GM23338 (cell line): ENCODE data around the gene DCAF4. TPM values are rescaled to one million over a fixed set of nuclear protein-coding genes. Genes with fewer than 3 reads are reported as not detected.

ENCODE experiments used
- ATAC-seq: fragments of 200-7000 bp; cut with Tn5 transposase; 3 replicates; pipeline ENCODE4 v1.9.1; 2020
- DNase-seq: peaks from one replicate; pipeline ENCODE4 v3.0.0-alpha.2; 2015; ENCODE audit warnings: low spot score
- H2AFZ ChIP-seq: fragments of 200-600 bp; sonication (generic); 2 replicates; pipeline ENCODE4 v1.8.0; 2016; ENCODE audit warnings: antibody characterized with exemption, mild to moderate bottlenecking, moderate library complexity
- H3F3A ChIP-seq: fragments of 200-600 bp; sonication (generic); replicated peaks from 2 replicates; pipeline ENCODE4 v1.8.0; 2017; ENCODE audit warnings: antibody characterized with exemption, mixed run types, low read depth
- H3K27ac ChIP-seq: fragments of 200-600 bp; sonication (generic); 2 replicates; pipeline ENCODE4 v1.6.1; 2016; ENCODE audit warnings: low read depth
- H3K27me3 ChIP-seq: fragments of 200-600 bp; sonication (generic); 2 replicates; pipeline ENCODE4 v1.8.0; 2016; ENCODE audit warnings: mild to moderate bottlenecking, mixed run types, moderate library complexity; ENCODE audit not compliant: insufficient read depth
- H3K36me3 ChIP-seq: fragments of 200-600 bp; sonication (generic); 2 replicates; pipeline ENCODE4 v1.8.0; 2016; ENCODE audit warnings: mild to moderate bottlenecking; ENCODE audit not compliant: insufficient read depth
- H3K4me1 ChIP-seq: fragments of 200-600 bp; sonication (generic); 2 replicates; pipeline ENCODE4 v1.8.0; 2016; ENCODE audit warnings: mild to moderate bottlenecking, moderate library complexity; ENCODE audit not compliant: insufficient read depth
- H3K4me2 ChIP-seq: fragments of 200-600 bp; sonication (generic); 2 replicates; pipeline ENCODE4 v1.7.1; 2017; ENCODE audit warnings: mixed run types
- H3K4me3 ChIP-seq: fragments of 200-600 bp; sonication (generic); 2 replicates; pipeline ENCODE4 v1.6.1; 2016; ENCODE audit warnings: mixed run types
- H3K79me2 ChIP-seq: fragments of 200-600 bp; sonication (generic); replicated peaks from 2 replicates; pipeline ENCODE4 v1.8.0; 2017; ENCODE audit warnings: mild to moderate bottlenecking; ENCODE audit not compliant: insufficient read depth
- H3K9me2 ChIP-seq: fragments of 200-600 bp; sonication (generic); 2 replicates; pipeline ENCODE4 v1.8.0; 2017; ENCODE audit not compliant: insufficient read depth
- H4K20me1 ChIP-seq: fragments of 200-600 bp; sonication (generic); replicated peaks from 2 replicates; pipeline ENCODE4 v1.8.0; 2017; ENCODE audit warnings: mild to moderate bottlenecking; ENCODE audit not compliant: insufficient read depth
- H3K27ac Mint-ChIP-seq: 2 replicates; pipeline ENCODE4 v1.8.0; 2020; ENCODE audit warnings: inconsistent platforms, mild to moderate bottlenecking, moderate library complexity, mixed read lengths
- H3K27me3 Mint-ChIP-seq: 3 replicates; pipeline ENCODE4 v1.8.0; 2022; ENCODE audit warnings: low read depth, mild to moderate bottlenecking, moderate library complexity, mixed read lengths, inconsistent platforms; ENCODE audit not compliant: insufficient read depth, poor library complexity
- H3K36me3 Mint-ChIP-seq: 3 replicates; pipeline ENCODE4 v1.8.0; 2021; ENCODE audit warnings: low read depth, mild to moderate bottlenecking, inconsistent platforms, moderate library complexity, mixed read lengths
- H3K4me1 Mint-ChIP-seq: 3 replicates; pipeline ENCODE4 v1.8.0; 2020; ENCODE audit warnings: mild to moderate bottlenecking, inconsistent platforms, mixed read lengths
- H3K4me3 Mint-ChIP-seq: 3 replicates; pipeline ENCODE4 v1.8.0; 2021; ENCODE audit warnings: moderate library complexity, mild to moderate bottlenecking, inconsistent platforms, mixed read lengths
- H3K9me3 Mint-ChIP-seq: 3 replicates; pipeline ENCODE4 v1.8.0; 2020; ENCODE audit warnings: moderate library complexity, mild to moderate bottlenecking, inconsistent platforms, mixed read lengths
- EZH2 ChIP-seq: fragments of 200-600 bp; sonication (generic); IDR thresholded peaks from one replicate; pipeline ENCODE4 v1.8.0; 2017; ENCODE audit warnings: antibody characterized with exemption, mild to moderate bottlenecking, low read depth; ENCODE audit not compliant: unreplicated experiment
- EZH2phosphoT487 ChIP-seq: fragments of 200-600 bp; sonication (generic); IDR thresholded peaks from one replicate; pipeline ENCODE4 v1.8.1; 2018; ENCODE audit warnings: antibody characterized with exemption; ENCODE audit not compliant: unreplicated experiment
- NANOG ChIP-seq: IDR thresholded peaks from 2 replicates; pipeline ENCODE4 v1.6.1; 2016; ENCODE audit warnings: antibody characterized with exemption, borderline replicate concordance
- POLR2AphosphoS5 ChIP-seq: IDR thresholded peaks from 2 replicates; pipeline ENCODE4 v1.6.1; 2016; ENCODE audit warnings: antibody characterized with exemption, low read depth
- ZNF114 ChIP-seq: fragments of 250-450 bp; sonication (Bioruptor Pico); IDR thresholded peaks from 2 replicates; pipeline ENCODE4 v1.5.0; 2020; ENCODE audit warnings: mild to moderate bottlenecking, moderate library complexity
- polyA plus RNA-seq: library from polyadenylated mRNA; unstranded; fragments of >200 nt; fragmentation: Nextera tagmentation; extraction: Ambion mirVana; gene quantifications from 2 replicates; pipeline ENCODE4 v1.2.1, GENCODE V29; 2016
- total RNA-seq: library from RNA; depleted of rRNA; stranded (reverse); fragments of >200 nt; shearing (Covaris generic); gene quantifications from 2 replicates; pipeline ENCODE4 v1.2.3, GENCODE V29; 2014
- TF ChIP-seq, protein P1 (sequence below), 2 experiments: fragments of 200-600 bp in 1 of 2; sonication (generic) in 1 of 2; conservative IDR thresholded peaks; 2 replicates each; pipeline versions ENCODE4 v1.5.1 to v1.6.1; 2016 to 2017; ENCODE audit warnings: antibody characterized with exemption in 2 of 2, low read depth in 2 of 2, mild to moderate bottlenecking in 2 of 2, moderate library complexity in 1 of 2
- TF ChIP-seq, protein P2 (sequence below): IDR thresholded peaks from one replicate; pipeline ENCODE4 v1.6.1; 2018; ENCODE audit warnings: antibody characterized with exemption; ENCODE audit not compliant: unreplicated experiment
- TF ChIP-seq, protein P3 (sequence below): IDR thresholded peaks from 2 replicates; pipeline ENCODE4 v1.6.1; 2016; ENCODE audit warnings: antibody characterized with exemption
- TF ChIP-seq, protein P4 (sequence below): fragments of 250-450 bp; sonication (Bioruptor Pico); IDR thresholded peaks from 2 replicates; pipeline ENCODE4 v1.5.0; 2020; ENCODE audit warnings: mild to moderate bottlenecking, moderate library complexity

The DCAF4 gene
- total and polyA plus RNA-seq, 2 experiments from 2014 or later, result 17.5 to 39.3 TPM

DNA sequence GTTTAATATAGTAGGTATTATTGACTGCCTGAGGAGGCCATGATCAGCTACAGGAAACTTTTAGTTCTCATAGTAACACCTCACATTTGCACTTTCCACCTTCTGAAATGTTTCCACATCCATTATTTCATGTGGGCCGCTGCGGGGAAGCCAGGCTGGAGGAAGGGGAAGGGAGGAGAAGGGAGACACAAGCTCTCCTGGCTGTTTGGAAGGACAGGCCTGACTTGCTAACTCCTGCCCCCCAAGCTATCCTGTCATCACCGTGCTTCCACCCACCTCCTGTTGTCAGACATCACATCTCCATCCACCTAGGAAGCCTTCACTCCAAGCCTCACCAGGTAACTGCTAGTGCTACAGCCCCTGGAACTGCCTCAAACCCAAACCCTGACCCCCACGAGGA, 41.9 kb upstream of the DCAF4 start:
- H3K27ac ChIP-seq, result no peak overlapping the region

More for the DNA sequence above, 41.9 kb upstream of the DCAF4 start:
- H3K36me3 ChIP-seq, result no peaks in the 10 kb centered on the region
- Mint-ChIP-seq H3K9me3 (peaks cover 15% of the 10 kb centered on the region; the same call in 2 of the 3 replicates), H3K27me3 (peaks cover 6% of the 10 kb centered on the region), H3K4me3 (no peak overlapping the region), H3K27ac (no peak overlapping the region), H3K36me3 (peaks cover 4% of the 10 kb centered on the region; the same call in 2 of the 3 replicates), H3K4me1 (peaks cover 33% of the 10 kb centered on the region)
- H3K79me2 ChIP-seq, result no peaks in the 10 kb centered on the region
- no peaks in the 10 kb centered on the region for H3F3A ChIP-seq
- no peaks in the 10 kb centered on the region for H4K20me1 ChIP-seq
- 0 out of 2 replicates have a peak, but pooled peaks cover 13% of the 10 kb centered on the region for H3K9me2 ChIP-seq
- H3K4me1 ChIP-seq, result peaks cover 24% of the 10 kb centered on the region
- no peak for DNase-seq
- H3K4me3 ChIP-seq, result no peak overlapping the region
- peaks cover under 1% of the 10 kb centered on the region; the same call in 1 of the 2 replicates for H3K27me3 ChIP-seq
- TF ChIP-seq EZH2phosphoT487 (no peak), EZH2 (no peak), NANOG (no peak), ZNF114 (CRISPR knock-in tag) (no peak), POLR2AphosphoS5 (no peak)
- TF ChIP-seq, protein P1, sequence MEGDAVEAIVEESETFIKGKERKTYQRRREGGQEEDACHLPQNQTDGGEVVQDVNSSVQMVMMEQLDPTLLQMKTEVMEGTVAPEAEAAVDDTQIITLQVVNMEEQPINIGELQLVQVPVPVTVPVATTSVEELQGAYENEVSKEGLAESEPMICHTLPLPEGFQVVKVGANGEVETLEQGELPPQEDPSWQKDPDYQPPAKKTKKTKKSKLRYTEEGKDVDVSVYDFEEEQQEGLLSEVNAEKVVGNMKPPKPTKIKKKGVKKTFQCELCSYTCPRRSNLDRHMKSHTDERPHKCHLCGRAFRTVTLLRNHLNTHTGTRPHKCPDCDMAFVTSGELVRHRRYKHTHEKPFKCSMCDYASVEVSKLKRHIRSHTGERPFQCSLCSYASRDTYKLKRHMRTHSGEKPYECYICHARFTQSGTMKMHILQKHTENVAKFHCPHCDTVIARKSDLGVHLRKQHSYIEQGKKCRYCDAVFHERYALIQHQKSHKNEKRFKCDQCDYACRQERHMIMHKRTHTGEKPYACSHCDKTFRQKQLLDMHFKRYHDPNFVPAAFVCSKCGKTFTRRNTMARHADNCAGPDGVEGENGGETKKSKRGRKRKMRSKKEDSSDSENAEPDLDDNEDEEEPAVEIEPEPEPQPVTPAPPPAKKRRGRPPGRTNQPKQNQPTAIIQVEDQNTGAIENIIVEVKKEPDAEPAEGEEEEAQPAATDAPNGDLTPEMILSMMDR (conservative IDR thresholded peaks at IDR 0.05; ENCODE audit: low read depth in 2 of 2), result no peak
- TF ChIP-seq, protein P2, sequence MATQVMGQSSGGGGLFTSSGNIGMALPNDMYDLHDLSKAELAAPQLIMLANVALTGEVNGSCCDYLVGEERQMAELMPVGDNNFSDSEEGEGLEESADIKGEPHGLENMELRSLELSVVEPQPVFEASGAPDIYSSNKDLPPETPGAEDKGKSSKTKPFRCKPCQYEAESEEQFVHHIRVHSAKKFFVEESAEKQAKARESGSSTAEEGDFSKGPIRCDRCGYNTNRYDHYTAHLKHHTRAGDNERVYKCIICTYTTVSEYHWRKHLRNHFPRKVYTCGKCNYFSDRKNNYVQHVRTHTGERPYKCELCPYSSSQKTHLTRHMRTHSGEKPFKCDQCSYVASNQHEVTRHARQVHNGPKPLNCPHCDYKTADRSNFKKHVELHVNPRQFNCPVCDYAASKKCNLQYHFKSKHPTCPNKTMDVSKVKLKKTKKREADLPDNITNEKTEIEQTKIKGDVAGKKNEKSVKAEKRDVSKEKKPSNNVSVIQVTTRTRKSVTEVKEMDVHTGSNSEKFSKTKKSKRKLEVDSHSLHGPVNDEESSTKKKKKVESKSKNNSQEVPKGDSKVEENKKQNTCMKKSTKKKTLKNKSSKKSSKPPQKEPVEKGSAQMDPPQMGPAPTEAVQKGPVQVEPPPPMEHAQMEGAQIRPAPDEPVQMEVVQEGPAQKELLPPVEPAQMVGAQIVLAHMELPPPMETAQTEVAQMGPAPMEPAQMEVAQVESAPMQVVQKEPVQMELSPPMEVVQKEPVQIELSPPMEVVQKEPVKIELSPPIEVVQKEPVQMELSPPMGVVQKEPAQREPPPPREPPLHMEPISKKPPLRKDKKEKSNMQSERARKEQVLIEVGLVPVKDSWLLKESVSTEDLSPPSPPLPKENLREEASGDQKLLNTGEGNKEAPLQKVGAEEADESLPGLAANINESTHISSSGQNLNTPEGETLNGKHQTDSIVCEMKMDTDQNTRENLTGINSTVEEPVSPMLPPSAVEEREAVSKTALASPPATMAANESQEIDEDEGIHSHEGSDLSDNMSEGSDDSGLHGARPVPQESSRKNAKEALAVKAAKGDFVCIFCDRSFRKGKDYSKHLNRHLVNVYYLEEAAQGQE, result no peak
- TF ChIP-seq, protein P3, sequence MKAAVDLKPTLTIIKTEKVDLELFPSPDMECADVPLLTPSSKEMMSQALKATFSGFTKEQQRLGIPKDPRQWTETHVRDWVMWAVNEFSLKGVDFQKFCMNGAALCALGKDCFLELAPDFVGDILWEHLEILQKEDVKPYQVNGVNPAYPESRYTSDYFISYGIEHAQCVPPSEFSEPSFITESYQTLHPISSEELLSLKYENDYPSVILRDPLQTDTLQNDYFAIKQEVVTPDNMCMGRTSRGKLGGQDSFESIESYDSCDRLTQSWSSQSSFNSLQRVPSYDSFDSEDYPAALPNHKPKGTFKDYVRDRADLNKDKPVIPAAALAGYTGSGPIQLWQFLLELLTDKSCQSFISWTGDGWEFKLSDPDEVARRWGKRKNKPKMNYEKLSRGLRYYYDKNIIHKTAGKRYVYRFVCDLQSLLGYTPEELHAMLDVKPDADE, result no peak
- TF ChIP-seq, protein P4, sequence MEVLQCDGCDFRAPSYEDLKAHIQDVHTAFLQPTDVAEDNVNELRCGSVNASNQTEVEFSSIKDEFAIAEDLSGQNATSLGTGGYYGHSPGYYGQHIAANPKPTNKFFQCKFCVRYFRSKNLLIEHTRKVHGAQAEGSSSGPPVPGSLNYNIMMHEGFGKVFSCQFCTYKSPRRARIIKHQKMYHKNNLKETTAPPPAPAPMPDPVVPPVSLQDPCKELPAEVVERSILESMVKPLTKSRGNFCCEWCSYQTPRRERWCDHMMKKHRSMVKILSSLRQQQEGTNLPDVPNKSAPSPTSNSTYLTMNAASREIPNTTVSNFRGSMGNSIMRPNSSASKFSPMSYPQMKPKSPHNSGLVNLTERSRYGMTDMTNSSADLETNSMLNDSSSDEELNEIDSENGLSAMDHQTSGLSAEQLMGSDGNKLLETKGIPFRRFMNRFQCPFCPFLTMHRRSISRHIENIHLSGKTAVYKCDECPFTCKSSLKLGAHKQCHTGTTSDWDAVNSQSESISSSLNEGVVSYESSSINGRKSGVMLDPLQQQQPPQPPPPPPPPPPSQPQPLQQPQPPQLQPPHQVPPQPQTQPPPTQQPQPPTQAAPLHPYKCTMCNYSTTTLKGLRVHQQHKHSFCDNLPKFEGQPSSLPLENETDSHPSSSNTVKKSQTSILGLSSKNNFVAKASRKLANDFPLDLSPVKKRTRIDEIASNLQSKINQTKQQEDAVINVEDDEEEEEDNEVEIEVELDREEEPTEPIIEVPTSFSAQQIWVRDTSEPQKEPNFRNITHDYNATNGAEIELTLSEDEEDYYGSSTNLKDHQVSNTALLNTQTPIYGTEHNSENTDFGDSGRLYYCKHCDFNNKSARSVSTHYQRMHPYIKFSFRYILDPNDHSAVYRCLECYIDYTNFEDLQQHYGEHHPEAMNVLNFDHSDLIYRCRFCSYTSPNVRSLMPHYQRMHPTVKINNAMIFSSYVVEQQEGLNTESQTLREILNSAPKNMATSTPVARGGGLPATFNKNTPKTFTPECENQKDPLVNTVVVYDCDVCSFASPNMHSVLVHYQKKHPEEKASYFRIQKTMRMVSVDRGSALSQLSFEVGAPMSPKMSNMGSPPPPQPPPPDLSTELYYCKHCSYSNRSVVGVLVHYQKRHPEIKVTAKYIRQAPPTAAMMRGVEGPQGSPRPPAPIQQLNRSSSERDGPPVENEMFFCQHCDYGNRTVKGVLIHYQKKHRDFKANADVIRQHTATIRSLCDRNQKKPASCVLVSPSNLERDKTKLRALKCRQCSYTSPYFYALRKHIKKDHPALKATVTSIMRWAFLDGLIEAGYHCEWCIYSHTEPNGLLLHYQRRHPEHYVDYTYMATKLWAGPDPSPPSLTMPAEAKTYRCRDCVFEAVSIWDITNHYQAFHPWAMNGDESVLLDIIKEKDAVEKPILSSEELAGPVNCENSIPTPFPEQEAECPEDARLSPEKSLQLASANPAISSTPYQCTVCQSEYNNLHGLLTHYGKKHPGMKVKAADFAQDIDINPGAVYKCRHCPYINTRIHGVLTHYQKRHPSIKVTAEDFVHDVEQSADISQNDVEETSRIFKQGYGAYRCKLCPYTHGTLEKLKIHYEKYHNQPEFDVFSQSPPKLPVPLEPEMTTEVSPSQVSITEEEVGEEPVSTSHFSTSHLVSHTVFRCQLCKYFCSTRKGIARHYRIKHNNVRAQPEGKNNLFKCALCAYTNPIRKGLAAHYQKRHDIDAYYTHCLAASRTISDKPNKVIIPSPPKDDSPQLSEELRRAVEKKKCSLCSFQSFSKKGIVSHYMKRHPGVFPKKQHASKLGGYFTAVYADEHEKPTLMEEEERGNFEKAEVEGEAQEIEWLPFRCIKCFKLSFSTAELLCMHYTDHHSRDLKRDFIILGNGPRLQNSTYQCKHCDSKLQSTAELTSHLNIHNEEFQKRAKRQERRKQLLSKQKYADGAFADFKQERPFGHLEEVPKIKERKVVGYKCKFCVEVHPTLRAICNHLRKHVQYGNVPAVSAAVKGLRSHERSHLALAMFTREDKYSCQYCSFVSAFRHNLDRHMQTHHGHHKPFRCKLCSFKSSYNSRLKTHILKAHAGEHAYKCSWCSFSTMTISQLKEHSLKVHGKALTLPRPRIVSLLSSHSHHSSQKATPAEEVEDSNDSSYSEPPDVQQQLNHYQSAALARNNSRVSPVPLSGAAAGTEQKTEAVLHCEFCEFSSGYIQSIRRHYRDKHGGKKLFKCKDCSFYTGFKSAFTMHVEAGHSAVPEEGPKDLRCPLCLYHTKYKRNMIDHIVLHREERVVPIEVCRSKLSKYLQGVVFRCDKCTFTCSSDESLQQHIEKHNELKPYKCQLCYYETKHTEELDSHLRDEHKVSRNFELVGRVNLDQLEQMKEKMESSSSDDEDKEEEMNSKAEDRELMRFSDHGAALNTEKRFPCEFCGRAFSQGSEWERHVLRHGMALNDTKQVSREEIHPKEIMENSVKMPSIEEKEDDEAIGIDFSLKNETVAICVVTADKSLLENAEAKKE (CRISPR knock-in tag), result no peak
- ATAC-seq, result no peak
- H3K4me2 ChIP-seq, result no peak overlapping the region
- H2AFZ ChIP-seq, result no peak overlapping the region
